WTC11 (cell line): ENCODE data around the gene POLR1H. TPM values are rescaled to one million over a fixed set of nuclear protein-coding genes. Genes with fewer than 3 reads are reported as not detected.

Experiments
- ATAC-seq: fragments of 200-7000 bp; cut with Tn5 transposase; 2 replicates; pipeline ENCODE4 v1.10.0; 2021; ENCODE audit warnings: mild to moderate bottlenecking, moderate library complexity
- CTCF ChIA-PET: fragments of 300-600 bp; sonication (Branson Sonifier 250); formaldehyde crosslinking; loops from one replicate; lab custom pipeline; 2021; ENCODE audit warnings: antibody characterized with exemption; lab: Charles Lee
- POLR2A ChIA-PET: fragments of 350-600 bp; sonication (Branson Sonifier 250); formaldehyde crosslinking; loops from one replicate; lab custom pipeline; 2021; ENCODE audit warnings: antibody characterized with exemption; lab: Charles Lee
- DNase-seq: peaks from one replicate; pipeline ENCODE4 v3.0.0; 2021; ENCODE audit warnings: low spot score
- H3K27ac Mint-ChIP-seq: 2 replicates; pipeline ENCODE4 v1.8.0; 2021; ENCODE audit warnings: mixed read lengths
- H3K27me3 Mint-ChIP-seq: 2 replicates; pipeline ENCODE4 v1.8.0; 2021; ENCODE audit warnings: low read depth, mild to moderate bottlenecking, moderate library complexity, mixed read lengths
- H3K36me3 Mint-ChIP-seq: 2 replicates; pipeline ENCODE4 v1.8.0; 2021; ENCODE audit warnings: mixed read lengths
- H3K4me1 Mint-ChIP-seq: 2 replicates; pipeline ENCODE4 v1.8.0; 2022; ENCODE audit warnings: mixed read lengths
- H3K4me3 Mint-ChIP-seq: 2 replicates; pipeline ENCODE4 v1.8.0; 2021; ENCODE audit warnings: mild to moderate bottlenecking, moderate library complexity, mixed read lengths
- H3K9me3 Mint-ChIP-seq: 2 replicates; pipeline ENCODE4 v1.8.0; 2021; ENCODE audit warnings: mixed read lengths
- ESRRA ChIP-seq: sonication (generic); formaldehyde crosslinking; IDR thresholded peaks from 2 replicates; pipeline ENCODE4 v1.8.1; 2022; ENCODE audit warnings: mild to moderate bottlenecking, missing genetic modification reagents, borderline replicate concordance
- FOXJ3 ChIP-seq: sonication (generic); formaldehyde crosslinking; IDR thresholded peaks from 2 replicates; pipeline ENCODE4 v1.9.0; 2021; ENCODE audit warnings: missing genetic modification reagents, mild to moderate bottlenecking, borderline replicate concordance
- GABPB1 ChIP-seq: sonication (generic); formaldehyde crosslinking; IDR thresholded peaks from 2 replicates; pipeline ENCODE4 v1.8.1; 2023; ENCODE audit warnings: mild to moderate bottlenecking, missing genetic modification reagents
- IRF2 ChIP-seq: sonication (generic); formaldehyde crosslinking; IDR thresholded peaks from 2 replicates; pipeline ENCODE4 v1.8.0; 2022; ENCODE audit warnings: low read depth, missing genetic modification reagents, borderline replicate concordance
- JUN ChIP-seq: sonication (generic); formaldehyde crosslinking; IDR thresholded peaks from 2 replicates; pipeline ENCODE4 v1.8.0; 2023; ENCODE audit warnings: mild to moderate bottlenecking, missing genetic modification reagents
- MXD4 ChIP-seq: fragments of 250-450 bp; sonication (Bioruptor Pico); IDR thresholded peaks from 2 replicates; pipeline ENCODE4 v1.8.0; 2021; ENCODE audit warnings: mild to moderate bottlenecking, moderate library complexity, borderline replicate concordance
- NR1H2 ChIP-seq: sonication (generic); formaldehyde crosslinking; IDR thresholded peaks from 2 replicates; pipeline ENCODE4 v1.9.0; 2021; ENCODE audit warnings: mild to moderate bottlenecking, moderate library complexity, missing genetic modification reagents
- PRRX2 ChIP-seq: fragments of 250-450 bp; sonication (Bioruptor Pico); IDR thresholded peaks from 2 replicates; pipeline ENCODE4 v1.8.0; 2021; ENCODE audit warnings: mild to moderate bottlenecking
- SMAD4 ChIP-seq: sonication (generic); formaldehyde crosslinking; IDR thresholded peaks from 2 replicates; pipeline ENCODE4 v1.8.0; 2022; ENCODE audit warnings: mild to moderate bottlenecking, missing genetic modification reagents
- SOX15 ChIP-seq: fragments of 250-450 bp; sonication (Bioruptor Pico); IDR thresholded peaks from 2 replicates; pipeline ENCODE4 v1.9.0; 2021; ENCODE audit warnings: mild to moderate bottlenecking
- TCF7 ChIP-seq: sonication (generic); formaldehyde crosslinking; IDR thresholded peaks from 2 replicates; pipeline ENCODE4 v1.8.0; 2022; ENCODE audit warnings: mild to moderate bottlenecking, low read depth, missing genetic modification reagents, moderate library complexity
- ZBTB21 ChIP-seq: sonication (generic); formaldehyde crosslinking; IDR thresholded peaks from 2 replicates; pipeline ENCODE4 v1.8.1; 2023; ENCODE audit warnings: mild to moderate bottlenecking, missing genetic modification reagents, borderline replicate concordance
- ZNF263 ChIP-seq: sonication (generic); formaldehyde crosslinking; IDR thresholded peaks from 2 replicates; pipeline ENCODE4 v1.8.1; 2022; ENCODE audit warnings: low read depth, mild to moderate bottlenecking, moderate library complexity, missing genetic modification reagents
- ZNF671 ChIP-seq: fragments of 250-450 bp; sonication (Bioruptor Pico); IDR thresholded peaks from 2 replicates; pipeline ENCODE4 v1.8.0; 2021; ENCODE audit warnings: mild to moderate bottlenecking
- total RNA-seq: library from RNA; stranded (reverse); gene quantifications from 3 replicates; pipeline ENCODE4 v1.2.3, GENCODE V29; 2021
- TF ChIP-seq, protein P1 (sequence below): sonication (generic); formaldehyde crosslinking; IDR thresholded peaks from 2 replicates; pipeline ENCODE4 v1.8.1; 2023; ENCODE audit warnings: mild to moderate bottlenecking, missing genetic modification reagents, moderate library complexity
- TF ChIP-seq, protein P2 (sequence below): sonication (generic); formaldehyde crosslinking; IDR thresholded peaks from 2 replicates; pipeline ENCODE4 v1.8.0; 2022; ENCODE audit warnings: mild to moderate bottlenecking, missing genetic modification reagents
- TF ChIP-seq, protein P3 (sequence below): fragments of 200-600 bp; IDR thresholded peaks from 2 replicates; pipeline ENCODE4 v1.8.0; 2022; ENCODE audit warnings: antibody characterized with exemption
- TF ChIP-seq, protein P4 (sequence below): sonication (generic); formaldehyde crosslinking; IDR thresholded peaks from 2 replicates; pipeline ENCODE4 v1.8.1; 2022; ENCODE audit warnings: low read depth, missing genetic modification reagents, borderline replicate concordance
- TF ChIP-seq, protein P5 (sequence below): fragments of 250-450 bp; sonication (Bioruptor Pico); IDR thresholded peaks from 2 replicates; pipeline ENCODE4 v2.1.2; 2022; ENCODE audit warnings: mild to moderate bottlenecking, moderate library complexity

Gene POLR1H
- total RNA-seq, 1 experiment from 2014 or later: 38.8 TPM

DNA sequence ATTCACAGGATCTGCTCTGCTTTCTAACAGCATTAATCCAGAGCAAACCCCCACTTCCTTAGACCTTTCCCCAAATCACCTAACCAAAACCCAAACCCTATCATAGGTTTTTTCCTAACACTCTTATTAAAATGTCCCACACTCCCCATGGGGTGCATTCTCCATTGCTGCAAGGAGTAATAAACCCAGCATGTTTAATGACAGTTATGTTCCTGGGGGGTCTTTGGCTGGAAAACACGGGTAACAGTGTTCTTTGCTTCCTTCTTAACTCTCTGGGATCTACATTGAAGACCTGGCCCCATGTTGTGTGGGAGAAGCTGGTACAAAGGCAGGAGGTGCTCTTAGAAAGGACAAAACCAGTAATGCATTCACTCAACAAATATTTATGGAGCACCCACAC, 35.8 kb downstream of the POLR1H start:
- ATAC-seq (no peak), DNase-seq (no peak)
- Mint-ChIP-seq H3K27ac (no peak overlapping the region), H3K4me3 (no peak overlapping the region), H3K9me3 (no peaks in the 10 kb centered on the region), H3K36me3 (no peaks in the 10 kb centered on the region), H3K27me3 (peaks cover 75% of the 10 kb centered on the region), H3K4me1 (peaks cover 23% of the 10 kb centered on the region)
- POLR2A ChIA-PET: no interaction called here
- no peak for TF ChIP-seq PRRX2 (CRISPR knock-in tag)
- TF ChIP-seq, protein P1, sequence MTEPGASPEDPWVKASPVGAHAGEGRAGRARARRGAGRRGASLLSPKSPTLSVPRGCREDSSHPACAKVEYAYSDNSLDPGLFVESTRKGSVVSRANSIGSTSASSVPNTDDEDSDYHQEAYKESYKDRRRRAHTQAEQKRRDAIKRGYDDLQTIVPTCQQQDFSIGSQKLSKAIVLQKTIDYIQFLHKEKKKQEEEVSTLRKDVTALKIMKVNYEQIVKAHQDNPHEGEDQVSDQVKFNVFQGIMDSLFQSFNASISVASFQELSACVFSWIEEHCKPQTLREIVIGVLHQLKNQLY (CRISPR knock-in tag): no peak
- no peak for TF ChIP-seq MXD4 (CRISPR knock-in tag)
- no peak for TF ChIP-seq JUN
- TF ChIP-seq FOXJ3 (CRISPR knock-in tag): no peak
- no peak for TF ChIP-seq NR1H2
- TF ChIP-seq, protein P2, sequence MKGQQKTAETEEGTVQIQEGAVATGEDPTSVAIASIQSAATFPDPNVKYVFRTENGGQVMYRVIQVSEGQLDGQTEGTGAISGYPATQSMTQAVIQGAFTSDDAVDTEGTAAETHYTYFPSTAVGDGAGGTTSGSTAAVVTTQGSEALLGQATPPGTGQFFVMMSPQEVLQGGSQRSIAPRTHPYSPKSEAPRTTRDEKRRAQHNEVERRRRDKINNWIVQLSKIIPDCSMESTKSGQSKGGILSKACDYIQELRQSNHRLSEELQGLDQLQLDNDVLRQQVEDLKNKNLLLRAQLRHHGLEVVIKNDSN (CRISPR knock-in tag): no peak
- TF ChIP-seq SOX15 (CRISPR knock-in tag): no peak
- no peak for TF ChIP-seq GABPB1 (CRISPR knock-in tag)
- TF ChIP-seq, protein P3, sequence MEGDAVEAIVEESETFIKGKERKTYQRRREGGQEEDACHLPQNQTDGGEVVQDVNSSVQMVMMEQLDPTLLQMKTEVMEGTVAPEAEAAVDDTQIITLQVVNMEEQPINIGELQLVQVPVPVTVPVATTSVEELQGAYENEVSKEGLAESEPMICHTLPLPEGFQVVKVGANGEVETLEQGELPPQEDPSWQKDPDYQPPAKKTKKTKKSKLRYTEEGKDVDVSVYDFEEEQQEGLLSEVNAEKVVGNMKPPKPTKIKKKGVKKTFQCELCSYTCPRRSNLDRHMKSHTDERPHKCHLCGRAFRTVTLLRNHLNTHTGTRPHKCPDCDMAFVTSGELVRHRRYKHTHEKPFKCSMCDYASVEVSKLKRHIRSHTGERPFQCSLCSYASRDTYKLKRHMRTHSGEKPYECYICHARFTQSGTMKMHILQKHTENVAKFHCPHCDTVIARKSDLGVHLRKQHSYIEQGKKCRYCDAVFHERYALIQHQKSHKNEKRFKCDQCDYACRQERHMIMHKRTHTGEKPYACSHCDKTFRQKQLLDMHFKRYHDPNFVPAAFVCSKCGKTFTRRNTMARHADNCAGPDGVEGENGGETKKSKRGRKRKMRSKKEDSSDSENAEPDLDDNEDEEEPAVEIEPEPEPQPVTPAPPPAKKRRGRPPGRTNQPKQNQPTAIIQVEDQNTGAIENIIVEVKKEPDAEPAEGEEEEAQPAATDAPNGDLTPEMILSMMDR: no peak
- CTCF ChIA-PET: interaction anchor here (0.7 to 1.6 kb wide), 2 partner anchors 35 to 1330 kb away, joined by 3 to 8 read pairs; no protein-coding TSS in a partner anchor

DNA sequence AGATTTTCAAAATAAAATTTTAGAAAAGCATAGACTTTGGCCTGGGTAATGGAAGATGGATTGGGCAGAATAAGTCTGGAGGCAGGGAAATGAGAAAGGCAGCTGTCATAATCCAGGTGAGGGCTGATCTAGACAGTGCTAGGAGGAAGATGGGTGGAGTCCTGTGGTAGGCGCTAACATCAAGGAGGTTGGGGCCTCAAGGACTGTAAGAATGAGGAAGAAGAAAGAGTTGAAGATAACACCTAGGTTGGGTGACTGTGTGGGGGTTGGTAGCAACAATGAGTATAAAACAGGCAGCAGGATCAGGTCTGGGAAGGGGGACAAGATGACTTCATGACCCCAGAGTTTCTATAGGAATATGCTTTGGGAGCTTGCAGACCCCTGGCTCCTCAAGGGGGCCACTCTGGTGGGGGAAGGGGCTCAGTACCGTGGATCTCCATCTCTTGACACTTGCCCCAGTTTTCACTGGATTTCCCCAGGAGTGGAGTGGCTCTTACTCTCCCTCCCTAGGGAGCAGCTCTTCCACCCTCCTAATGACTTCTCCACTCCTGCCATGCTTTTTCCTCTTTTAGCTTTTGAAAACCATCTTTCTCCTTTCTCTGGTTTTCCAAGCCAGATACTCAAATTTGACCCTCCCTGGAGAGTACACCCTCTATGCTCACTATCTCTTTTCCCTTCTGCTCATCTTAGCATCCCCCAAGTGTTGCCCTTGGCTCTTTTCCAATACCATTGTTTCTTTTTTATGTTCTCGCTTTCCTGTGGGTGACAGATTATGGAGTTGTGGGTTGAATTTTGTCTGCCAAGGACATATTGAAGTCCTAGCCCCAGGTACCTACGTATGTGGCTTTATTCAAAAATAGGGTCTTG, 37.1 kb downstream of the POLR1H start:
- peaks cover 84% of the 10 kb centered on the region for H3K27me3 Mint-ChIP-seq
- TF ChIP-seq, protein P3: no peak
- no peak for TF ChIP-seq IRF2 (CRISPR knock-in tag)
- TF ChIP-seq FOXJ3 (CRISPR knock-in tag): no peak
- TF ChIP-seq ZNF263 (CRISPR knock-in tag): no peak
- no peak for TF ChIP-seq JUN
- no peak for TF ChIP-seq SMAD4 (CRISPR knock-in tag)
- TF ChIP-seq TCF7 (CRISPR knock-in tag): no peak
- TF ChIP-seq, protein P1 (CRISPR knock-in tag): no peak
- no peak for TF ChIP-seq ZNF671 (CRISPR knock-in tag)
- TF ChIP-seq, protein P4, sequence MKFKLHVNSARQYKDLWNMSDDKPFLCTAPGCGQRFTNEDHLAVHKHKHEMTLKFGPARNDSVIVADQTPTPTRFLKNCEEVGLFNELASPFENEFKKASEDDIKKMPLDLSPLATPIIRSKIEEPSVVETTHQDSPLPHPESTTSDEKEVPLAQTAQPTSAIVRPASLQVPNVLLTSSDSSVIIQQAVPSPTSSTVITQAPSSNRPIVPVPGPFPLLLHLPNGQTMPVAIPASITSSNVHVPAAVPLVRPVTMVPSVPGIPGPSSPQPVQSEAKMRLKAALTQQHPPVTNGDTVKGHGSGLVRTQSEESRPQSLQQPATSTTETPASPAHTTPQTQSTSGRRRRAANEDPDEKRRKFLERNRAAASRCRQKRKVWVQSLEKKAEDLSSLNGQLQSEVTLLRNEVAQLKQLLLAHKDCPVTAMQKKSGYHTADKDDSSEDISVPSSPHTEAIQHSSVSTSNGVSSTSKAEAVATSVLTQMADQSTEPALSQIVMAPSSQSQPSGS (CRISPR knock-in tag): no peak
- TF ChIP-seq ZBTB21 (CRISPR knock-in tag): no peak
- TF ChIP-seq, protein P5, sequence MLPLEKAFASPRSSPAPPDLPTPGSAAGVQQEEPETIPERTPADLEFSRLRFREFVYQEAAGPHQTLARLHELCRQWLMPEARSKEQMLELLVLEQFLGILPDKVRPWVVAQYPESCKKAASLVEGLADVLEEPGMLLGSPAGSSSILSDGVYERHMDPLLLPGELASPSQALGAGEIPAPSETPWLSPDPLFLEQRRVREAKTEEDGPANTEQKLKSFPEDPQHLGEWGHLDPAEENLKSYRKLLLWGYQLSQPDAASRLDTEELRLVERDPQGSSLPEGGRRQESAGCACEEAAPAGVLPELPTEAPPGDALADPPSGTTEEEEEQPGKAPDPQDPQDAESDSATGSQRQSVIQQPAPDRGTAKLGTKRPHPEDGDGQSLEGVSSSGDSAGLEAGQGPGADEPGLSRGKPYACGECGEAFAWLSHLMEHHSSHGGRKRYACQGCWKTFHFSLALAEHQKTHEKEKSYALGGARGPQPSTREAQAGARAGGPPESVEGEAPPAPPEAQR (CRISPR knock-in tag): no peak
- TF ChIP-seq ESRRA: no peak

More for the DNA sequence above, 37.1 kb downstream of the POLR1H start:
- Mint-ChIP-seq H3K4me1 (peaks cover 25% of the 10 kb centered on the region), H3K4me3 (no peak overlapping the region), H3K9me3 (no peaks in the 10 kb centered on the region), H3K27ac (no peak overlapping the region), H3K36me3 (no peaks in the 10 kb centered on the region)
- POLR2A ChIA-PET: no interaction called here
- CTCF ChIA-PET: interaction anchor here (0.8 kb wide), 1 partner anchor 33 kb away, joined by 3 read pairs; no protein-coding TSS in a partner anchor
- ATAC-seq (no peak), DNase-seq (no peak)
